SK-N-SH treated with all-trans-retinoic acid at 6 μM for 48 hours (cell line): ENCODE measurements around the gene TCF23.

Experiments used
- ARNTL ChIP-seq: fragments of 450-650 bp; formaldehyde crosslinking; IDR thresholded peaks from 2 replicates; pipeline ENCODE4 v1.5.0; 2020; ENCODE audit warnings: low read depth, mild to moderate bottlenecking, moderate library complexity, borderline replicate concordance
- CSDC2 ChIP-seq: fragments of 250-450 bp; sonication (Bioruptor Pico); IDR thresholded peaks from 2 replicates; pipeline ENCODE4 v1.5.0; 2020; ENCODE audit warnings: mild to moderate bottlenecking, moderate library complexity
- GLIS3 ChIP-seq: fragments of 250-450 bp; sonication (Bioruptor Pico); IDR thresholded peaks from 2 replicates; pipeline ENCODE4 v1.5.0; 2020; ENCODE audit warnings: mild to moderate bottlenecking, moderate library complexity
- PATZ1 ChIP-seq: fragments of 250-450 bp; sonication (Bioruptor Pico); IDR thresholded peaks from 2 replicates; pipeline ENCODE4 v1.8.0; 2020; ENCODE audit warnings: mild to moderate bottlenecking, moderate library complexity, borderline replicate concordance
- PPARA ChIP-seq: fragments of 250-450 bp; sonication (Bioruptor Pico); IDR thresholded peaks from 2 replicates; pipeline ENCODE4 v1.5.0; 2020; ENCODE audit warnings: mild to moderate bottlenecking, borderline replicate concordance
- RARB ChIP-seq: fragments of 250-450 bp; sonication (Bioruptor Pico); IDR thresholded peaks from 2 replicates; pipeline ENCODE4 v1.8.0; 2021; ENCODE audit warnings: mild to moderate bottlenecking, moderate library complexity
- TCF4 ChIP-seq: fragments of 250-450 bp; sonication (Bioruptor Pico); IDR thresholded peaks from 2 replicates; pipeline ENCODE4 v1.8.0; 2021; ENCODE audit warnings: mild to moderate bottlenecking, moderate library complexity, borderline replicate concordance
- ZFP3 ChIP-seq: fragments of 250-450 bp; sonication (Bioruptor Pico); IDR thresholded peaks from 2 replicates; pipeline ENCODE4 v1.5.0; 2020; ENCODE audit warnings: mild to moderate bottlenecking, moderate library complexity
- ZFP30 ChIP-seq: fragments of 450-650 bp; formaldehyde crosslinking; IDR thresholded peaks from 2 replicates; pipeline ENCODE4 v1.5.0; 2022; ENCODE audit warnings: mild to moderate bottlenecking, moderate library complexity
- ZNF70 ChIP-seq: fragments of 450-650 bp; formaldehyde crosslinking; IDR thresholded peaks from 2 replicates; pipeline ENCODE4 v1.5.0; 2020; ENCODE audit warnings: mild to moderate bottlenecking, moderate library complexity
- TF ChIP-seq, protein P1 (sequence below): fragments of 250-450 bp; sonication (Bioruptor Pico); IDR thresholded peaks from 2 replicates; pipeline ENCODE4 v1.5.0; 2020; ENCODE audit warnings: mild to moderate bottlenecking, moderate library complexity
- TF ChIP-seq, protein P2 (sequence below): fragments of 250-450 bp; sonication (Bioruptor Pico); IDR thresholded peaks from 2 replicates; pipeline ENCODE4 v1.5.1; 2020; ENCODE audit warnings: low read depth, mild to moderate bottlenecking, moderate library complexity

GRCh38 chr2:27162151-27163121 lies 13.6 kb downstream of the TCF23 start:
- no peak for TF ChIP-seq GLIS3
- TF ChIP-seq ZFP30, result no peak
- TF ChIP-seq, protein P1, sequence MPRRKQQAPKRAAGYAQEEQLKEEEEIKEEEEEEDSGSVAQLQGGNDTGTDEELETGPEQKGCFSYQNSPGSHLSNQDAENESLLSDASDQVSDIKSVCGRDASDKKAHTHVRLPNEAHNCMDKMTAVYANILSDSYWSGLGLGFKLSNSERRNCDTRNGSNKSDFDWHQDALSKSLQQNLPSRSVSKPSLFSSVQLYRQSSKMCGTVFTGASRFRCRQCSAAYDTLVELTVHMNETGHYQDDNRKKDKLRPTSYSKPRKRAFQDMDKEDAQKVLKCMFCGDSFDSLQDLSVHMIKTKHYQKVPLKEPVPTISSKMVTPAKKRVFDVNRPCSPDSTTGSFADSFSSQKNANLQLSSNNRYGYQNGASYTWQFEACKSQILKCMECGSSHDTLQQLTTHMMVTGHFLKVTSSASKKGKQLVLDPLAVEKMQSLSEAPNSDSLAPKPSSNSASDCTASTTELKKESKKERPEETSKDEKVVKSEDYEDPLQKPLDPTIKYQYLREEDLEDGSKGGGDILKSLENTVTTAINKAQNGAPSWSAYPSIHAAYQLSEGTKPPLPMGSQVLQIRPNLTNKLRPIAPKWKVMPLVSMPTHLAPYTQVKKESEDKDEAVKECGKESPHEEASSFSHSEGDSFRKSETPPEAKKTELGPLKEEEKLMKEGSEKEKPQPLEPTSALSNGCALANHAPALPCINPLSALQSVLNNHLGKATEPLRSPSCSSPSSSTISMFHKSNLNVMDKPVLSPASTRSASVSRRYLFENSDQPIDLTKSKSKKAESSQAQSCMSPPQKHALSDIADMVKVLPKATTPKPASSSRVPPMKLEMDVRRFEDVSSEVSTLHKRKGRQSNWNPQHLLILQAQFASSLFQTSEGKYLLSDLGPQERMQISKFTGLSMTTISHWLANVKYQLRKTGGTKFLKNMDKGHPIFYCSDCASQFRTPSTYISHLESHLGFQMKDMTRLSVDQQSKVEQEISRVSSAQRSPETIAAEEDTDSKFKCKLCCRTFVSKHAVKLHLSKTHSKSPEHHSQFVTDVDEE, result no peak
- TF ChIP-seq, protein P2, sequence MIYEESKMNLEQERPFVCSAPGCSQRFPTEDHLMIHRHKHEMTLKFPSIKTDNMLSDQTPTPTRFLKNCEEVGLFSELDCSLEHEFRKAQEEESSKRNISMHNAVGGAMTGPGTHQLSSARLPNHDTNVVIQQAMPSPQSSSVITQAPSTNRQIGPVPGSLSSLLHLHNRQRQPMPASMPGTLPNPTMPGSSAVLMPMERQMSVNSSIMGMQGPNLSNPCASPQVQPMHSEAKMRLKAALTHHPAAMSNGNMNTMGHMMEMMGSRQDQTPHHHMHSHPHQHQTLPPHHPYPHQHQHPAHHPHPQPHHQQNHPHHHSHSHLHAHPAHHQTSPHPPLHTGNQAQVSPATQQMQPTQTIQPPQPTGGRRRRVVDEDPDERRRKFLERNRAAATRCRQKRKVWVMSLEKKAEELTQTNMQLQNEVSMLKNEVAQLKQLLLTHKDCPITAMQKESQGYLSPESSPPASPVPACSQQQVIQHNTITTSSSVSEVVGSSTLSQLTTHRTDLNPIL (CRISPR knock-in tag), result no peak
- no peak for TF ChIP-seq ZFP3 (CRISPR knock-in tag)
- no peak for TF ChIP-seq PPARA (CRISPR knock-in tag)
- TF ChIP-seq PATZ1 (CRISPR knock-in tag), result no peak
- TF ChIP-seq CSDC2 (CRISPR knock-in tag), result no peak
- TF ChIP-seq TCF4 (CRISPR knock-in tag), result no peak
- TF ChIP-seq ZNF70, result no peak
- no peak for TF ChIP-seq ARNTL (CRISPR knock-in tag)
- no peak for TF ChIP-seq RARB (CRISPR knock-in tag)
